ENCODE measurements around the gene FAM72A.
"Not testable (repeated sequence)": the region's sequence is repeated elsewhere in the genome, so short reads cannot be mapped to it uniquely, and the experiment has no call there.

- TF ChIP-seq POLR2A, CTCF (IDR thresholded peaks at IDR 0.05): not testable (repeated sequence)
These were observed 40.7 kb upstream of the FAM72A start for GRCh38 chr1:206243335-206243734.
